GM19467 (cell line): ENCODE results near the gene PRPS2.

Experiments used
- ATAC-seq: cut with Tn5 transposase; IDR thresholded peaks from one replicate; pipeline ENCODE4 v1.9.1; 2021; ENCODE audit warnings: mild to moderate bottlenecking, moderate library complexity; ENCODE audit not compliant: unreplicated experiment

PRPS2 gene

DNA sequence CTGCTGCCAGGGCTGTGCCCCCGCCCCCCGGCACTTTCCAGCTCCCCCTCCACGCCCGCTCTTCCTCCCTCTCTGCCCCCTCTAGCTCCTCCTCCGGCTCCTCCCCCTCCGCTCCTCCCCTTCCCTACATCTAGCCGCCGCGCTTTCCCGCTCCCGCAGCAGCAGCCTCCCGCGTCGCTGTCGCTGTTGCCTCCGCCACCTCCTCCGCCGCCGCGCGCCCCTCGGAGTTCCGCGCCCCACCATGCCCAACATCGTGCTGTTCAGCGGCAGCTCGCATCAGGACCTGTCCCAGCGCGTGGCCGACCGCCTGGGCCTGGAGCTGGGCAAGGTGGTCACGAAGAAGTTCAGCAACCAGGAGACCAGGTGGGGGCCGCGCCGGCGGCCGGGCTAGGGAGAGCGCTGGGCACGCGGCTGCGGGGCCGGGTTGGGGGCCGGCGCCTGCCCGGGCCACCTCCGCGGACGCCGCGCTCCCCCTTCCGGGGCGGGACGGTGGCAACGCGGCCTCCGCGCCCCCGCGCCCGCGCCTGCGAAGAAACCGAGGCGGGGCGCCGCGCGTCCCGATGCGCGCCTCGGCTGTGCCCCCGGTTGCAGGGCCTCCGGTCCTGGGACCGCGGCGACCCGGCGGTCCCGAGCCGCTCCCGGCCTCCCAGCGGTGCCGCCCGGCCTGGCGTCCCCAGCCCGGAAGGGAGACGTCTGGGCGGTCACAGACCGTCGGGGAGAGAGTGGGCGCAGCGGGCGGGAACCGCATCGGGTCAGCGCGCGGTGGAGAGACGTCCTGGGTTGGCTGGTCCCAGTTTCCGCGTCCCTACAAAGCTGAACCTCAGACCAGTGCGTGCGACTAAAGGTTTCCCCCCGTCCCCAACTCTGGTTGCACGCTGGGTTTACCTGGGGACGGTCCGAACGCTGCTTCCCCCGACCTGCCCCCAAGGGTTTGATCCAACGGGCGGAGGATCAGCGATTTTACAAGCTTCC lies at the start of gene PRPS2:
Gene PRPS2, plus strand, starts transcription at position 156 of the 972 bp plus-strand sequence. Its CDS starts 86 bp downstream, at position 242.
- ATAC-seq: peak; percentile 64

DNA sequence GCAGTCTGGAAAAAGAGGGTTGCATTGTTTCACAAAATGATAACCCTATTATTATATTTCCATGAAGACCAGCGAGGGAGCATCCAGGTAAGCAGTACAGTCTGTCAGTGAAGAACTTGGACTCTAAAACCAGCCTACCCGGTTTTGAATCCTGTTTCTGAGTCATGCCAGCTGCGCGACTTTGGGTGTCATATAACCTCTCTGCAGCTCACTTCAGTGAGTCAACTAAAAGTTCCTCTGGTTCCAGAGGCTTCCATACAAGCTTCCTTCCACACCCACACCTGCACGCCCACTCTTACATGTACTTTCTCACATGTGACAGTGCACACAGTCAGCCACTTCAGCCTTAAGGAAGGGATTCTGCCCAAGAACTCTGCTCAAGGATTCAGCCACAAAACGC lies 49.8 kb upstream of the PRPS2 start:
- ATAC-seq: no peak

DNA sequence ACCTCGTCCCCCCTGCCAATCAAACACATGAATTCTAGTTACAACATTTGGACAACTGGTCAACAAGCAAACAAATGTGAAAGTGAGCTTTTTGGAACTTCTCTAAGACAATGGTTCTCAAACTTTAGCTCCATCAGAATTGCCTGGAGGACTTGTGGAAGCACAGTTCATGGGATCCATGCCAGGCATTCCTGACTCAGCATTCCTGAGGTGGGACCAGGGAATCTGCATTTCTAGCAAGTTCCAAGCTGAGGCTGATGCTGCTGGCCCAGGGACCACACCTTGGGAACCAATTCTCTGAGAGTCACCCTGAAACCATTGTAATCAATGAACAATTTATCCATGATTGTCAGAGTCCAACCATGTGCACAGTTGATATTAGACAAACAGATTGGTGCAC lies 43.8 kb upstream of the PRPS2 start:
- ATAC-seq: no peak

DNA sequence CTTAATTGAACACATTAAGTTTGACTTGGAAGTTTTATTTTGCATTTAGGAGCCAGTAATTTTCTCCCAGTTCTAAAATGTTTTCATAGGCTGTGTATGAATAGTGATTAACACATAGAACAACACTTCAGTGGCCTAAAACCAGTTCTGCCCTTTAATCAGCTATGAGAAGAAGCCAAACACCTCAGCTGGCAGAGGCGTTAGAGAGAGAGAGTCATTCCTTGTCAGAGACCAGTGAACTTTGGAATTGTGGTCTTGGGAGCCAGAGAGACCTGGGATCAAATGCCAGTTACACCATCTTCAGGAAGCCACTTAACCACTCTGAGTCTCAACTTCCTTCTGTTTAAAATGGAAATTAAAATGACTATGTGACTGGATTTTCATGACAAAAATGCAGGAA lies 39.3 kb upstream of the PRPS2 start:
- no peak for ATAC-seq

DNA sequence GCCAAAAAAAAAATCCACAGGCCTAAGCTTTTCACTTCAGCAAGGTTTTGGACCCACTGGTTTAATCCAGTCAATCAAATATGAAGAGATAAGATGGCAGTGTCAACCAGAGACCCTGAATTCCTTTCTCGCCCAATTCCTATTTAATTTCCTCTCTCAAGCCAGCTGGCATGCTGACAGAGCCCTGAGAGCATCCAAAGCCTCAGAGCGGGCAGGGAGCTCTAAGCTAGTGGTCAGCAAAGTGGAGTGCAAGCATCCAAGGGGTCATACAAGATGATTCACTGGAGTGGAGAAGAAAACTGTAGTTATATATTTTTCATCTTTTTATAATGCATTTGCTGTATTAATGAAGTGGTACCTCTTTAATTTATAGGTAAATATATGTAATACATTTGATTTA lies 37.8 kb upstream of the PRPS2 start:
- no peak for ATAC-seq

DNA sequence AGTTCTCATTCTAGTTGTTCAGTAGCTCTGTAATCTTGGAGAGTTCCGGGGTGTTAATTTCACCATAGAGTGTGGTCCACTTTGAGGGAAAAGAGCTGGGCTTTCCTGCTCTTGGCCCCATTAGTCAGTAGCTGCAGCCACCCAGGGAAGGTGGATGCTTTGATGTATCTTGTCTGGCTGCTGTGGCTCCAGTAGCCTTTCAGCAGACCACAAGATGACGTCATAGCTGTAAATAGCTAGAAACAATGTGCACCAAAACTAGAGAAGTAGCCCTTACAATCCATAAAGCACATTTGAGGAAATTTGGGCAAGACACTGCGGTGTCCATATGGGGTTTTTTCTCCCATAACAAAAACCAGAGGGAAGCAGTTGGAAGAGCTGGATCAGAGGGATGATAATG lies 32.9 kb upstream of the PRPS2 start:
- no peak for ATAC-seq

DNA sequence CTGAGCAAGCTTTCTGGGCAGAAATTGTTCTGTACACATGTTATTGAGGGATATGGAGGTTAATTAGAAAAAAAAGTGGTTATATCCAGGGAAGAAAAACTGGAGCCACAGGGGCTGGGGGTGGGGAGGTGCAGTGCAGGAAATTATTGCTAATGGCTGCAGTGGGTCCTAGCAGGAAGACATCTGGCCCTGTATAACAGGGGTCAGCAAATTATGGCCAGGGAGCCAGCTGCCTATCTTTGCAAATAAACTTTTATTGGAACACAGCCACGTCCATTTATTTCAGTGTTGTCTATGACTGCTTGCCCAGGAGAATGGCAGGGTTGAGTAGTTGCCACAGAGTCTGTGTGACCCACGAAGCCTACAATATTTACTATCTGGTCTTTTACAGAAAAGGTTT lies 23.4 kb upstream of the PRPS2 start:
- no peak for ATAC-seq

DNA sequence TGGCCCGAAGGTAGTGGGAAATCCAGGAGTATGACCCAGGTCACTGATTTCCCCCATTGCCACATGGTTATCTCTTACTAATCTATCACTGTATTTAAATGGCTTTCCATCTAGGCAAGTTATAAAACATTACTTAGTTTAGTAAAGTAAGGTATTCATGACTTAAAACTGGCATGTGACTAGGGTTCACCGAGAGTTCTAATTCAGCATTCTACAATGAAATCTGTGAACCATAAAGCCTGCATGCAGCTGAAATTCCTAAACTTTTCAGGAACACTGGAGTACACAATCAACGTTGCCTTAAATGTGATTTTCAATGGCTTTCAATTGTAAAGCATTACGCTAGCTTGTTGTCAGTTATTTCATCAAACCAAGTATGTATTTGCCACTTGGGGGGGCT lies 22.7 kb upstream of the PRPS2 start:
- no peak for ATAC-seq

DNA sequence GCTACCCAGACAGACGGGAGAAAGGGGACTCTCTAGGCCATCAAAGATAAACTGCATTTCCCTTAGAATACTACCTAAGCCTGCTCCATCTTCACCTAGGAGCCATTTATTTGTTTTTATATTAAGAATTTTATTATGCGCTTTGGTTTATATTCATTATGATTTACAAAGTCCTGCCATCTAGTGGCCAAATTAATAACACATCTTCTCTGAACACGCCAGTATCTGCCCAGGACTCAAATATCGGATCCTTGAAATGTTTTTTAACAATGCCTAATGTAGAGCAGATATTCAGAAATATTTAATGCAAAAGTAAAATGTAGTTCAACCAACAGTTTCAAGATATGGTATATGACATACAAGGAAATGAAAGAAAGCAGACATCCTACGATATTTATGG lies 20.8 kb upstream of the PRPS2 start:
- ATAC-seq: no peak

DNA sequence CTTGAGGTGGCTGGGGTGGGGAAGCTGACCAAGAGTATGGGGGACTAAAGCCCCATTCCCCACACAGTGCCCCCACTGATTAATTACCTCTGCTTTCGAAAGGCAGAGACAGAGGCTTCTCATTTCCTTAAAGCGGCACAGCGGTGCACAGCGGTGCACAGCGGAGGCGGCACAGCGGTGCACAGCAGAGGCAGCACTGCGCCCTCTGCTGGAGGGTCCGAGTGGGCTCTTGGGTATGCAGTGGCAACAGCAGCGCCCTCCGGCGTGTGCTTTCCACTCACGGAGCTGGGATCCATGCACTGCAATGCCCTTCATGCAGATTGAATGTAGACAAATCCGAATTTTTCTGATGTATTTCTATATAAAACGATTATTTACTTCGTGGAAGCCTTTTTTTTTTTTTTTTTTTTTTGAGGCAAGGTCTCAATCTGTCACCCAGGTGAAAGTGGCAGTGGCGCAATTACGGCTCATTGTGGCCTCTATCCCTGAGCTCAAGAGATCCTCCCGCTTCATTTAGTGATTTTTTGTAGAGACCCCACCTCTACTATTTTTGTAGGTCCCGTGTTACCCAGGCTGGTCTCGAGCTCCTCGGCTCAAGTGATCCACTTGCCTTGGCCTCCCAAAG lies 19.7 kb upstream of the PRPS2 start:
- peak; percentile 96 for ATAC-seq

DNA sequence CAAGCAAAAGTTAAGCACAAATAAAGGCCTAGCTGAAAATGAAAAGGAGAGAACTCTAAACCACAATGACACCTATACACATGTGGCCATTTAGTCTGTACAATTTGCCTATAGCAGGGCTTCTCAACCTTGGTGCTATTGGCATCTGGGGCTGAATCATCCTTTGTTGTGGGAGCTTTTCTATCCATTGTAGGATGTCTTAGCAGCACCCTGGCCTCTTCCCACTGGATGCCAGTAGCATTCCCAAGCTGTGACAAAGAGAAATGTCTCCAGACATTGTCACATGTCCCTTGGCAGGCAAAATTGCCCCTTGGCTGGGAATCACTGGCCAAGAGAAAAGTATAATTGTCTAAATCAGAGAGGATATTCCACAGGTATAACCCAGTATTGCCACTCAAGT lies 13.5 kb upstream of the PRPS2 start:
- ATAC-seq: no peak

DNA sequence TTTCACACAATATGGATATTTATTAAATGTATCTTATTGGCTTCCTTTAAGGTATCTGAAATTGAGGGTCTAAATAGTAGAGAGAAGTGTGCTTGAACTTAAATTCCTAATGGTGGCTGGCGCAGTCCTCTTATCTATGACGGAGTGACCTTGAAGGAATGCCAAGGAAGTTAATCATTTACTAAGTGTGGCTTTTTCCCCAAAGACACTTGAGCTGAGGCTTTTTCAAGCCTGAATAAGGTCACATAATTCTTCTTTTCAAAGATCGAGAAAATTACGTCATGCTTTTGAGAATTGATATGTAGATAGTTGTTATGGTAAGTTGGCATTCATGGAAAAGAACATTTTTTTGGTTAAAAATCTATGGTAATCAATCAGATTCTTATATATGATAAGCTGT lies 11.7 kb upstream of the PRPS2 start:
- ATAC-seq: no peak

DNA sequence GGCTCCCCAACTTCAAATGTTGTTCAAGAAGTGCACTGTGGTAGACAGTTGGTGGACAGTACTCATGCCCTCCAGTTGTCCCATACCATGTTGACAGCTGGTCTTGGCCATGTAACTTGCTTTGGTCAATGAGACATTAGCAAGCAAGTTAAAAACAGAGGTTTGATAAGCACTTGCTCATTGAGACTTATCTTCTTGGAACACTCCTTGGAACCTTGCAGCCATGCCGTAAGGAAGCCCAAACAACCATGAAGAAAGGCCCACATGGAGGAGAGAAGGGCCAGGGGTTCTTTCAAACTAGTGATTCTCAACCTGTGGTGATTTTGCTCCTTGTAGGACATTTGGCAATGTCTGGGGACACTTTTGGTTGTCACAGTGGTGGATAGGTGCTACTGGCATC lies 2.6 kb upstream of the PRPS2 start:
- no peak for ATAC-seq

DNA sequence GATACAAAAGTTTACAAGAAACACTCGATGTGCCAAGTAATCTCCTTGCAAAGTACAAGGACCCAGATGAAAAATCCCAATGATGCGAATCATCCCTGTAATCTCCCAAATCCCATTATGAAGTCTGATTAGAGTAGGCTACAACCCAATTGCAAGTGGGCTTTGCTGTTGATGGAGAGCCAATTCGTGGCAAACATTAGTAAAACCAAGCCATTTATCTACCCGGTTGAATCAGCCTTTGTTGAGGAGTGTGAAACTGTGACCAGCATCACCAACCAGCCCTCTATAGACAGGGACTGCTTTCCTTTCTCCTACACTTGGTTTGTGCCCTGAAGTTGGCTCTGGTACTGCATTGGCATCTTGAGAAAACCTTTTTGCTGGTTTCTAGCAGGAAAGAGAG lies 1.2 kb upstream of the PRPS2 start:
- no peak for ATAC-seq

DNA sequence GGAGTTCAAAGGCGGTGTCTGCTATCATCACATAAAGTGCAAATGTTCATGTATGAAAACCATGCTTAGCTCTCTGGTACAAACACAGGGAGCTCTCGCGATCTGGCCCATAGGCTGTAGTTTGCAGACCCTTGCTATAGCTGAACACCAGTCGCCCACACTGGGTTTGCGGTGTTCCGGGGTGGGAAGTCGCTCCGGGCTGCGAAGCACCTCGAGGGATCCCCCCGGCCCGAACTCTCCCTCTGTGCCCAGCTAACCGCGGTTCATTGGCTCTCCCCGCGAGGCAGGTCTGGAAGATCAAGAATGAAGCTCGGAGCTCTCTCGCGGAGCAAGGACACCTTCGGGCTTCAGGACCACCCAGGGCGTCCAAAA lies 341 bp upstream of the PRPS2 start:
- ATAC-seq: no peak

DNA sequence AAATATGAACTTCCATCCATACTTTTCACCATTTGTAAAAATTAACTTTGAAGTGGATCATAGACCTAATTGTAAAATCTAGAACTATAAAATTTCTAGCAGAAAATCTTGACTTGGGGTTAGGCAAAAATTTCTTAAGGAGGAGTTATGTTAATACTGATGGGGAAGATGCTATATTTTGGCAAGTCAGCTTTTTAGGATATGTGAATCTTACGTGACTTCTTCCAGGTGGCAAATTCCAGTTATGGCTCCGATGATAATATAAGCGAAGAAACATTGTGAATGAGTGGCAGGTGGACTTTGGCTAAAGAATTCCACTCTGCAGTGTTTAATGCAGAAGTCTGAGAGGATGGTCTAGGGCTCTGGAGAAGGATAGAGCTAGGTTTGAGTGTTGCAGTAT lies 1.5 kb downstream of the PRPS2 start:
- no peak for ATAC-seq

DNA sequence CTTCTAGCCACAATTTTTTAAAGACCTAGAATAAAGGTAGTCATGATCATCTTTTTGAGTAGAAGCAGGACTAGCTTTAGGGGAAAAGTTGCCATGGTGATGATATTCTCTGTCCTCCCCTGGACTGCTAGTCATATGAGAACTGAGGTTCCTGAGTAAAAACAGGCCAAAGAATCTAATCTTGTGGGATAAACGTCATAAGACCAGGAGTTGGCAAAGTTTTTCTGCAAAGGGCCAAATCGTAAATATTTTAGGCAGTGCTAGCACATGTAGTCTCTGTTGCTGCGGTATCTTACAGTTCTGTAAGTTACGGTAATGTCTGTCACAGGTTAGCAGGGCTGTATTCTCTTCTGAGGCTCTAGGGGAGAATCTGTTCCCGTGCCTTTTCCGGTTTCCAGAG lies 3.4 kb downstream of the PRPS2 start:
- no peak for ATAC-seq

DNA sequence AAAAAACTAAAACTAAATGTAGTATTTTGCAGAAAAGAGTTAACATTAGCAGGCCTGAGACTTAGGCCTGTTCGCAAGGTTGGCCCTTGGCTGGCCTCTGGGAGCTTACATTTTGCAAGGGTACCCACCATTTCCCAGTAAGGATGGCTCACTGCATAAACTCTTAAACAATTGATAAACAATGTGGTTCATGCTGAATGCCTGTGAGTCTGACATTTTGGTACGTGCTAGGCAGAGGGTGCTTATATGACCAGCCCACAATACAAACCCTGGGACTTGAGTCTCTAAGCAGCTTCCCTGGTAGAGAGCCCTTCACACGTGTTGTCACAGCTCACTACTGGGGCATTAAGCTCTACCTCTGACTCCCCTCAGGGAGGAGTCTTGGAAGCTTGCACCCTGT lies 7.4 kb downstream of the PRPS2 start:
- ATAC-seq: no peak

DNA sequence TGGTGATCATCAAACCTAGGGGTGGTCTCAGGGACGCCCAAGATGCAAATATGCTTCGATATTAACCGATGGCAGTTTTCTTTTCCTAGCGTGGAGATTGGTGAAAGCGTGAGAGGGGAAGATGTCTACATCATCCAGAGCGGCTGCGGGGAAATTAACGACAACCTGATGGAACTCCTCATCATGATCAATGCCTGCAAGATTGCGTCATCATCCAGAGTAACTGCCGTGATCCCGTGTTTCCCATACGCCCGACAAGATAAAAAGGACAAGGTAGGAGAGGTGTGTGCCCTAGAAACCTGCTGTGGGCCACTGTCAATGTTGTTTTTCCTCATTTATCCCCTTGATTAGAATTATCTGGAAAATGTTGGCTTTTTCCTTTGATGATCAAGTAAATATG lies 7.9 kb downstream of the PRPS2 start:
- ATAC-seq: no peak

DNA sequence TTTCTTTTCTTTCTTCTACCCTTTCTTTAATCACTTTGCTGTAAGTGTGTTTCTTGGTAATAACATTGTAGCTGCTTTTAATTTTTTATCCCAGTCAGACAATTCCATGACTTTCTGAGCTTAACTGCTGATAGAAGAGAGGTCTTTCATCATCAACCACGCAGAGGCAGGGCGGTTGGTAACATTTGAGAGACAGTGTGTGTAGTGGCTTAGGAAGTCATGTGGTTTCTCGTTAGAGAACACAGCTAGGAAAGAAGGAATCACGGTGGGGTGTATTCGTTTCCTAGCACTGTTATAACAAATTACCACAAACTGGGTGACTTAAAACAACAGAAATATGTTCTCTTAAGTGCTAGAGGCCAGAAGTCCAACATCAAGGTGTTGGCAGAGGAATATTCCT lies 11.5 kb downstream of the PRPS2 start:
- no peak for ATAC-seq

DNA sequence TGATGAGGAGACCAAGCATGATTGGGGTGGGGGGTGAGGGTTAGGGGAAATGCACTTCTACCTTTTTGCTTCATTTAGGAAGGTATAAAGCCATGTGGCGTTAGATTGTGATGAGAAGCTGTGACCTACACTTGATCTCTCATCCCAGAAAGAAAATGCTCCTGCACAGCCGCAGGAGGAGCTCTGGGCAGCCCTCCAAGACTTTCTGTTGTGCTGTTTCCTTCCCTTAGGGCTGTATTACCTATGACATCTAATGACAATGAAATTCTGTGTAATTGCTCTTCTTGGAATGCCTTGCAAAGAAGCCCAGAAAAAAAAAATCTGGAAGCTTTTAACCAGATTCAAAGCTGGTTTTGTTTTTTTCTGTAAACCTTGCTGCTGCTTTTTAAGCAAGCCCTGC lies 13.4 kb downstream of the PRPS2 start:
- no peak for ATAC-seq

DNA sequence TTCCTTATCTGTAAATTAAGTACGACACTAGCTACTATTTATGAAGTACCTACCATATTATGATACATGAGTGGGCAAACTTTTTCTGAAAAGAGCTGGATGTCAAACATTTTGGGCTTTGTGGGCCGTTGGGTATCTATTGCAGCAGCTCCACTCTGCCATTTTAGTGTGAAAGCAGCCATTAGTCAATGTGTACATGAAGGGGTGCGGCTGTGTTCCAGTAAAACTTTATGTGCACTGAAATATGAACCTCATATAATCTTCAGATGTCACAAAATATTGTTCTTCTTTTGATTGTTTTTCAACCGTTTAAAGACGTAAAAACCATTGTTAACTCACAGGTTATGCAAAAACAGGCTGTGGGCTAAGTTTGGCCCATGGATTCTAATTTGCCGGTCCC lies 14.1 kb downstream of the PRPS2 start:
- ATAC-seq: no peak

DNA sequence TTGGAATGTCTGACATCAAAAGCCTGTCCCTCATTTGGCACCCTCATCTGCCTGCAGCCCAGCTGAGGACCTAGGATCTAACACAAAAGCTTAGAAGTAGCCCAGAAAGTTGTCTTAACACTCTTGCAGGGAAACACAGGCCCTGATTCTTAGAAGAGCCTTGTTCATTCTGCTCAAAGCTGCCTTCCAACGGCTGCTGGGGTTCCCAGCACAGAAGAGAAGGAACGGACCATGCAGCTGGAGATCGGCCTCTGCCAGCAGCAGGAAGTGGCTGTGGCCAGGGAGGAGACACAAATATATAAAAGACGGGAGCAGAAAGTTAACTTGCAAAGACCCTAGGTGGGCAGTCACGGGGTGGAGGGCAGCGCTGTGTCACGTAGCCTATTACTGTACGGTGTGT lies 20.4 kb downstream of the PRPS2 start:
- no peak for ATAC-seq
